Effector memory CD8-positive, alpha-beta T cell (primary cell): ENCODE measurements around the gene CERKL.

ENCODE experiments used
- ATAC-seq: fragments of 150-1000 bp; cut with Tn5 transposase; replicated peaks from 2 replicates; pipeline ENCODE4 v1.10.0; 2021; ENCODE audit warnings: mild to moderate bottlenecking, moderate library complexity
- DNase-seq, 3 experiments: peaks; one replicate each; pipeline ENCODE4 v3.0.0; 2021
- H3K27ac Mint-ChIP-seq, 2 donors: one replicate each; pipeline ENCODE4 v1.8.0; 2022; ENCODE audit warnings: mild to moderate bottlenecking in 2 of 2, mixed read lengths in 2 of 2, moderate library complexity in 2 of 2
- H3K27me3 Mint-ChIP-seq, 2 donors: one replicate each; pipeline ENCODE4 v1.8.0; 2022; ENCODE audit warnings: mixed read lengths in 2 of 2
- H3K36me3 Mint-ChIP-seq: one replicate; pipeline ENCODE4 v1.8.0; 2022; ENCODE audit warnings: mild to moderate bottlenecking, moderate library complexity, mixed read lengths; ENCODE audit not compliant: insufficient read depth
- H3K4me1 Mint-ChIP-seq, 2 donors: one replicate each; pipeline ENCODE4 v1.8.0; 2022; ENCODE audit warnings: low read depth in 2 of 2, mixed read lengths in 2 of 2
- H3K4me3 Mint-ChIP-seq, 2 donors: one replicate each; pipeline ENCODE4 v1.8.0; 2022; ENCODE audit warnings: mild to moderate bottlenecking in 2 of 2, mixed read lengths in 2 of 2, moderate library complexity in 2 of 2
- H3K9me3 Mint-ChIP-seq, 2 donors: one replicate each; pipeline ENCODE4 v1.8.0; 2022; ENCODE audit warnings: mixed read lengths in 2 of 2

Gene CERKL

GRCh38 chr2:181527058-181527457, 129.8 kb downstream of the CERKL start:
- peak overlapping the region in 1 of 2 donors; percentile 38 for H3K27ac Mint-ChIP-seq
- H3K36me3 Mint-ChIP-seq, result peaks cover 96% of the 10 kb centered on the region
- ATAC-seq, result no peak
- DNase-seq, result no peak
- H3K9me3 Mint-ChIP-seq, result no peaks in the 10 kb centered on the region
- no peaks in the 10 kb centered on the region for H3K27me3 Mint-ChIP-seq
- H3K4me3 Mint-ChIP-seq, result no peak overlapping the region
- H3K4me1 Mint-ChIP-seq, result peaks cover 4 to 7% of the 10 kb centered on the region in 2 donors

GRCh38 chr2:181526014-181526413, 130.9 kb downstream of the CERKL start:
- Mint-ChIP-seq H3K4me3 (no peak overlapping the region), H3K4me1 (peaks cover 4 to 7% of the 10 kb centered on the region in 2 donors), H3K27me3 (no peaks in the 10 kb centered on the region), H3K9me3 (no peaks in the 10 kb centered on the region), H3K36me3 (peaks cover 92% of the 10 kb centered on the region), H3K27ac (peak overlapping the region in 1 of 2 donors; percentile 50)
- ATAC-seq (no peak), DNase-seq (no peak)

- no peak overlapping the region for H3K27ac Mint-ChIP-seq
- ATAC-seq, result no peak
- peaks cover 4 to 13% of the 10 kb centered on the region in 2 donors for H3K4me1 Mint-ChIP-seq
Observed at GRCh38 chr2:181523756-181524155, 133.1 kb downstream of the CERKL start.

GRCh38 chr2:181520253-181520652, 136.7 kb downstream of the CERKL start:
- peaks cover 62% of the 10 kb centered on the region for H3K36me3 Mint-ChIP-seq
- no peaks in the 10 kb centered on the region for H3K9me3 Mint-ChIP-seq
- H3K4me1 Mint-ChIP-seq, result peaks cover 17 to 35% of the 10 kb centered on the region in 2 donors
- peak overlapping the region in 1 of 2 donors; percentile 4 for H3K27ac Mint-ChIP-seq
- H3K27me3 Mint-ChIP-seq, result no peaks in the 10 kb centered on the region
- DNase-seq (no peak), ATAC-seq (no peak)
- no peak overlapping the region for H3K4me3 Mint-ChIP-seq

More at GRCh38 chr2:181523756-181524155, 133.1 kb downstream of the CERKL start:
- Mint-ChIP-seq H3K9me3 (no peaks in the 10 kb centered on the region), H3K36me3 (peaks cover 88% of the 10 kb centered on the region), H3K27me3 (no peaks in the 10 kb centered on the region), H3K4me3 (no peak overlapping the region)
- DNase-seq, result no peak

GRCh38 chr2:181517685-181518301, 139.1 kb downstream of the CERKL start:
- Mint-ChIP-seq H3K27me3 (no peaks in the 10 kb centered on the region), H3K27ac (peak overlapping the region; percentile 33 to 85), H3K36me3 (peaks cover 59% of the 10 kb centered on the region), H3K4me3 (peak overlapping the region in 1 of 2 donors; percentile 40), H3K4me1 (peaks cover 27 to 54% of the 10 kb centered on the region in 2 donors), H3K9me3 (no peaks in the 10 kb centered on the region)
- ATAC-seq (peak; percentile 44), DNase-seq (no peak)

GRCh38 chr2:181516992-181517391, 139.9 kb downstream of the CERKL start:
- no peak for DNase-seq
- ATAC-seq, result no peak
- H3K4me1 Mint-ChIP-seq, result peaks cover 29 to 55% of the 10 kb centered on the region in 2 donors
- no peaks in the 10 kb centered on the region for H3K27me3 Mint-ChIP-seq
- peaks cover 61% of the 10 kb centered on the region for H3K36me3 Mint-ChIP-seq
- peak overlapping the region in 1 of 2 donors; percentile 40 for H3K4me3 Mint-ChIP-seq
- H3K9me3 Mint-ChIP-seq, result no peaks in the 10 kb centered on the region
- H3K27ac Mint-ChIP-seq, result peak overlapping the region; percentile 33 to 85

GRCh38 chr2:181515719-181516118, 141.2 kb downstream of the CERKL start:
- no peak for ATAC-seq
- Mint-ChIP-seq H3K4me3 (no peak overlapping the region), H3K27me3 (no peaks in the 10 kb centered on the region), H3K36me3 (peaks cover 66% of the 10 kb centered on the region), H3K27ac (peak overlapping the region in 1 of 2 donors; percentile 85), H3K9me3 (no peaks in the 10 kb centered on the region), H3K4me1 (peaks cover 29 to 60% of the 10 kb centered on the region in 2 donors)
- DNase-seq, result no peak

GRCh38 chr2:181500201-181500600, 156.7 kb downstream of the CERKL start:
- ATAC-seq (no peak), DNase-seq (no peak)
- no peak overlapping the region for H3K4me3 Mint-ChIP-seq
- peak overlapping the region in 1 of 2 donors; percentile 33 for H3K27ac Mint-ChIP-seq
- H3K27me3 Mint-ChIP-seq, result no peaks in the 10 kb centered on the region
- no peaks in the 10 kb centered on the region for H3K9me3 Mint-ChIP-seq
- peaks cover 55% of the 10 kb centered on the region for H3K36me3 Mint-ChIP-seq
- H3K4me1 Mint-ChIP-seq, result peaks cover 0 to 15% of the 10 kb centered on the region in 2 donors

- Mint-ChIP-seq H3K27me3 (no peaks in the 10 kb centered on the region), H3K4me1 (peaks cover 0 to 9% of the 10 kb centered on the region in 2 donors), H3K4me3 (no peak overlapping the region), H3K27ac (no peak overlapping the region), H3K36me3 (peaks cover 61% of the 10 kb centered on the region), H3K9me3 (no peaks in the 10 kb centered on the region)
- ATAC-seq (no peak), DNase-seq (no peak)
Observed at GRCh38 chr2:181499231-181499630, 157.7 kb downstream of the CERKL start.
